OCI-LY7 (cell line): Measurements from ENCODE around the gene CCNK. TPM values are rescaled to one million over a fixed set of nuclear protein-coding genes. Genes with fewer than 3 reads are reported as not detected.

Experiments
- BruUV-seq: library from RNA; stranded (reverse); fragments of 400-500 nt; replicated peaks from 2 replicates; lab custom pipeline; 2021; lab: Mats Ljungman, UMichigan
- CTCF ChIA-PET: fragments of 300-600 bp; sonication (Branson Sonifier 250); formaldehyde crosslinking; loops from one replicate; lab custom pipeline; 2022; ENCODE audit warnings: antibody characterized with exemption; ENCODE audit not compliant: unreplicated experiment; lab: Charles Lee
- POLR2A ChIA-PET: fragments of 300-600 bp; sonication (Branson Sonifier 250); formaldehyde crosslinking; loops from one replicate; lab custom pipeline; 2022; ENCODE audit warnings: antibody characterized with exemption; lab: Charles Lee
- DNase-seq: peaks from one replicate; pipeline ENCODE4 v3.0.0-alpha.2; 2015; ENCODE audit warnings: low spot score
- H2AFZ ChIP-seq: fragments of 200-600 bp; sonication (generic), shearing (Covaris generic); 2 replicates; pipeline ENCODE4 v1.6.1; 2014; ENCODE audit warnings: mild to moderate bottlenecking, antibody characterized with exemption, low read length, moderate library complexity
- H3K27ac ChIP-seq: fragments of 200-600 bp; sonication (generic); 2 replicates; pipeline ENCODE4 v1.5.1; 2014; ENCODE audit warnings: mixed run types, low read depth, mild to moderate bottlenecking, moderate library complexity, low read length, inconsistent platforms; ENCODE audit not compliant: poor library complexity, severe bottlenecking
- H3K36me3 ChIP-seq: fragments of 200-600 bp; sonication (generic); 2 replicates; pipeline ENCODE4 v1.6.1; 2014; ENCODE audit warnings: mild to moderate bottlenecking, antibody characterized with exemption, low read length, moderate library complexity, mixed read lengths; ENCODE audit not compliant: insufficient read depth
- H3K4me1 ChIP-seq: fragments of 200-600 bp; sonication (generic); 2 replicates; pipeline ENCODE4 v1.5.1; 2014; ENCODE audit warnings: mild to moderate bottlenecking, low read length; ENCODE audit not compliant: insufficient read depth, poor library complexity, severe bottlenecking
- H3K4me2 ChIP-seq: fragments of 200-600 bp; sonication (generic); 2 replicates; pipeline ENCODE4 v1.6.1; 2014; ENCODE audit warnings: mild to moderate bottlenecking, low read length
- H3K4me3 ChIP-seq: fragments of 200-600 bp; sonication (generic); 2 replicates; pipeline ENCODE4 v1.5.1; 2014; ENCODE audit warnings: mild to moderate bottlenecking, low read depth, low read length; ENCODE audit not compliant: poor library complexity, severe bottlenecking
- H3K79me2 ChIP-seq: fragments of 200-600 bp; sonication (generic); 2 replicates; pipeline ENCODE4 v1.6.1; 2016; ENCODE audit warnings: low read depth, mild to moderate bottlenecking, low read length, moderate library complexity, mixed read lengths; ENCODE audit not compliant: insufficient read depth
- H3K9me2 ChIP-seq: fragments of 200-600 bp; sonication (generic); 2 replicates; pipeline ENCODE4 v1.6.1; 2016; ENCODE audit warnings: mild to moderate bottlenecking, low read length, mixed read lengths; ENCODE audit not compliant: insufficient read depth
- H3K9me3 ChIP-seq: fragments of 200-600 bp; sonication (generic); 2 replicates; pipeline ENCODE4 v1.6.1; 2014; ENCODE audit warnings: mild to moderate bottlenecking, mixed run types, low read length, mixed read lengths
- H4K20me1 ChIP-seq: fragments of 200-600 bp; sonication (generic); 2 replicates; pipeline ENCODE4 v1.6.1; 2014; ENCODE audit warnings: mild to moderate bottlenecking, antibody characterized with exemption, low read length, moderate library complexity, mixed read lengths; ENCODE audit not compliant: insufficient read depth
- CTCF ChIP-seq: fragments of 200-600 bp; sonication (generic); conservative IDR thresholded peaks from 2 replicates; pipeline ENCODE4 v1.5.1; 2014; ENCODE audit warnings: mild to moderate bottlenecking, antibody characterized with exemption, low read length, moderate library complexity, mixed read lengths
- EZH2phosphoT487 ChIP-seq: fragments of 200-600 bp; sonication (generic); IDR thresholded peaks from 2 replicates; pipeline ENCODE4 v1.6.1; 2018; ENCODE audit warnings: low read depth, borderline replicate concordance, mild to moderate bottlenecking, mixed run types, antibody characterized with exemption, low read length, moderate library complexity, mixed read lengths
- intact Hi-C: fragments of 100-400 bp; cut with micrococcal nuclease; formaldehyde crosslinking; loops from one replicate; pipeline ENCODE4 v1.10.0; 2022; ENCODE audit not compliant: unreplicated experiment
- total RNA-seq, 2 experiments: library from RNA; depleted of rRNA in 1 of 2; stranded (reverse); fragments of >200 nt in 1 of 2; shearing (Covaris generic) in 1 of 2; gene quantifications; 2 replicates each; pipeline ENCODE4 v1.2.3, GENCODE V29; 2014 to 2022

The CCNK gene
- total RNA-seq, 2 experiments from 2014 or later, result 25.1 to 69.0 TPM

- intact Hi-C loops, result loop anchor here (5.0 kb wide), 1 partner anchor 216 kb away; no protein-coding TSS in a partner anchor
- BruUV-seq, result no TSS peak
- CTCF ChIA-PET, result no interaction called here
Measured at GRCh38 chr14:99516156-99516870, 35.1 kb downstream of the CCNK start.

DNA sequence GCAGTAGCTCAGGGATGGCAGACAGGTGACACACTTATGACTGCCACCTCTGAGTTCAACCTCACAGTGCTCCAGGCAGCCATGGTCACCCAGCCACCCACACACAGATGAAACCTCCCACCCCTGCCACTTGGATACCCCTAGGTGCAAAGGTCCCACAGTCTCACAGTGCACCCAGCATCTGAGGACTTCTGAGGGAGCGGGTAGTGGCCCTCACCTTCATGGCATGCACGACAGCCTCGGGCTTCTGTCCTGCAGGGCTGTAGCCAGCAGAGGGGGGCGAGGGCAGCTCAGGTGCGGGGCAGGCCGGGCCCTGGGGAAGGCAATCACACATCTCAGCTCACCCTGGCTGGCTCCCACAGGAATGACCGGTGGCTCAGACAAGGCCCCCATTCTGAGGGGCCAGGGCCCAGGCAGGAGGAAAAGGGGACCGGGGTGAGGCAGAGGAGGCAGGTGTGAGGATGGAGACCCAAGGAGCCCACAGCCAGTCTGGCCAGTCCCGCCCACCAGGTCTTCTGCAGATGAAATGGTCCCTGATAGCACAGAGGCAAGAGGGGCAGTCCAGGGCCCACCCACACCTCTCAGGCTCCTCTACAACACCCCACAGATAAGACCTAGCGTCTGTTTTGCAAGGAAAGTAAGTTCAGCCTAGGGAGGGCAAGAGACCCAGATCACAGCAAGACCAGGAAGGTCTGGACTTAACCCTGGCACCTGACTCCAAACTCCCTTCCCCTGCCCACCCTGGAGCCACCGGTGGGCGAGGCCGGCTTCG, 35.8 kb downstream of the CCNK start:
- H4K20me1 ChIP-seq, result no peaks in the 10 kb centered on the region
- no peaks in the 10 kb centered on the region for H3K4me1 ChIP-seq
- intact Hi-C loops, result loop anchor here (5.0 kb wide), 1 partner anchor 215 kb away; no protein-coding TSS in a partner anchor
- CTCF ChIA-PET, result interaction anchor here (0.5 kb wide), 1 partner anchor 171 kb away, joined by 3 read pairs; no protein-coding TSS in a partner anchor
- no peaks in the 10 kb centered on the region for H3K36me3 ChIP-seq
- TF ChIP-seq EZH2phosphoT487, result no peak
- no peak for TF ChIP-seq CTCF
- no peak overlapping the region for H3K4me2 ChIP-seq
- H3K4me3 ChIP-seq, result no peak overlapping the region
- no peak for DNase-seq
- H3K79me2 ChIP-seq, result no peaks in the 10 kb centered on the region
- H3K27ac ChIP-seq, result no peak overlapping the region
- H2AFZ ChIP-seq, result no peak overlapping the region
- H3K9me3 ChIP-seq, result no peaks in the 10 kb centered on the region
- no peaks in the 10 kb centered on the region for H3K9me2 ChIP-seq
- no TSS peak for BruUV-seq
- POLR2A ChIA-PET, result interaction anchor here (0.7 kb wide), 1 partner anchor 12 kb away, joined by 3 read pairs; no protein-coding TSS in a partner anchor

More at GRCh38 chr14:99516156-99516870, 35.1 kb downstream of the CCNK start:
- DNase-seq, result no peak
- H3K9me2 ChIP-seq, result no peaks in the 10 kb centered on the region
- no peaks in the 10 kb centered on the region for H3K4me1 ChIP-seq
- no peak overlapping the region for H3K4me2 ChIP-seq
- H3K27ac ChIP-seq, result no peak overlapping the region
- H3K79me2 ChIP-seq, result no peaks in the 10 kb centered on the region
- no peak overlapping the region for H2AFZ ChIP-seq
- H3K4me3 ChIP-seq, result no peak overlapping the region
- H3K9me3 ChIP-seq, result no peaks in the 10 kb centered on the region
- H4K20me1 ChIP-seq, result no peaks in the 10 kb centered on the region
- POLR2A ChIA-PET, result no interaction called here
- peaks cover 3% of the 10 kb centered on the region; the same call in 1 of the 2 replicates for H3K36me3 ChIP-seq
- TF ChIP-seq EZH2phosphoT487 (no peak), CTCF (no peak)
